MM.1S (cell line): ENCODE measurements around the gene MKLN1.

Source experiments
- DNase-seq: peaks from one replicate; pipeline ENCODE4 v3.0.0-alpha.2; 2015
- H2AFZ ChIP-seq: fragments of 300-600 bp; sonication (generic); 2 replicates; pipeline ENCODE4 v1.6.0; 2016; ENCODE audit warnings: antibody characterized with exemption, low read length
- H3F3A ChIP-seq: fragments of 300-600 bp; sonication (generic); 2 replicates; pipeline ENCODE4 v1.6.1; 2016; ENCODE audit warnings: mild to moderate bottlenecking, antibody characterized with exemption, low read length, moderate library complexity, mixed read lengths; ENCODE audit not compliant: insufficient read depth
- H3K27ac ChIP-seq: fragments of 300-600 bp; sonication (generic); 2 replicates; pipeline ENCODE4 v1.5.1; 2016; ENCODE audit warnings: mild to moderate bottlenecking, low read length
- H3K27me3 ChIP-seq: fragments of 300-600 bp; sonication (generic); replicated peaks from 2 replicates; pipeline ENCODE4 v1.6.0; 2016; ENCODE audit warnings: low read length; ENCODE audit not compliant: insufficient read depth
- H3K36me3 ChIP-seq: fragments of 300-600 bp; sonication (generic); replicated peaks from 2 replicates; pipeline ENCODE4 v1.6.1; 2016; ENCODE audit warnings: mild to moderate bottlenecking, low read length, mixed read lengths; ENCODE audit not compliant: insufficient read depth
- H3K4me1 ChIP-seq: fragments of 300-600 bp; sonication (generic); 2 replicates; pipeline ENCODE4 v1.6.1; 2016; ENCODE audit warnings: low read length, mixed read lengths
- H3K4me2 ChIP-seq: fragments of 300-600 bp; sonication (generic); 2 replicates; pipeline ENCODE4 v1.6.0; 2016; ENCODE audit warnings: low read depth, low read length
- H3K4me3 ChIP-seq: fragments of 300-600 bp; sonication (generic); 2 replicates; pipeline ENCODE4 v1.5.1; 2016; ENCODE audit warnings: low read length, mixed read lengths
- H3K79me2 ChIP-seq: fragments of 300-600 bp; sonication (generic); 2 replicates; pipeline ENCODE4 v1.6.1; 2016; ENCODE audit warnings: mixed run types, low read length, mixed read lengths
- H3K9ac ChIP-seq: fragments of 300-600 bp; sonication (generic); 2 replicates; pipeline ENCODE4 v1.6.1; 2016; ENCODE audit warnings: low read length, mixed read lengths
- H3K9me2 ChIP-seq: fragments of 300-600 bp; sonication (generic); replicated peaks from 2 replicates; pipeline ENCODE4 v1.6.1; 2016; ENCODE audit warnings: mild to moderate bottlenecking, low read length, mixed read lengths; ENCODE audit not compliant: insufficient read depth
- H3K9me3 ChIP-seq: fragments of 300-600 bp; sonication (generic); replicated peaks from 2 replicates; pipeline ENCODE4 v1.6.1; 2016; ENCODE audit warnings: mild to moderate bottlenecking, low read length, mixed read lengths; ENCODE audit not compliant: insufficient read depth
- H4K20me1 ChIP-seq: fragments of 300-600 bp; sonication (generic); 2 replicates; pipeline ENCODE4 v1.6.1; 2016; ENCODE audit warnings: mild to moderate bottlenecking, low read length, moderate library complexity, mixed read lengths; ENCODE audit not compliant: insufficient read depth
- EZH2 ChIP-seq: fragments of 300-600 bp; sonication (generic); optimal IDR thresholded peaks from 2 replicates; pipeline ENCODE3; 2017; ENCODE audit warnings: low read depth, mild to moderate bottlenecking, antibody characterized with exemption, low read length, mixed read lengths
- EZH2phosphoT487 ChIP-seq: fragments of 300-600 bp; sonication (generic); IDR thresholded peaks from 2 replicates; pipeline ENCODE4 v1.6.1; 2018; ENCODE audit warnings: antibody characterized with exemption, low read length
- TF ChIP-seq, protein P1 (sequence below): fragments of 300-600 bp; sonication (generic); IDR thresholded peaks from 2 replicates; pipeline ENCODE4 v1.5.1; 2016; ENCODE audit warnings: antibody characterized with exemption, low read length, mixed read lengths

The MKLN1 gene

DNA sequence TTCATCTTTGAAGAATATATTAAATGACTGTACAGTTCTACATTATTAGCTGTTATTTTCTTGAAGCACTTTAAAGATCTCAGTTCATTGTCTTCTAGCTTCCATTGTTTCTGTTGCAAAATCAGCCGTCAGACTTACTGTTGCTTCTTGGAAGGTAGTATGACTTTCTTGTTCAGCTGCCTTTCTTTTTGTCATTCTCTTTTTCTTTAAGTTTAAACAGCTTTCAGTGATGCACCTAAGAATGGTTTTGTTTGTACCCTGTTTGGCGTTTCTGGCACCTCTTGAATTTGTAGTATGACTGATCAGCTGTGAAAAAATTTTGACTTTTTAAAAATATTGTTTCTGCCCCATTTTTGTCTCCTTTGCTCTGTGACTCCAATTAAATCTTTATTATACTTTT lies 9.3 kb downstream of the MKLN1 start:
- H3F3A ChIP-seq, result no peaks in the 10 kb centered on the region
- no peaks in the 10 kb centered on the region for H3K4me1 ChIP-seq
- H3K27me3 ChIP-seq, result no peaks in the 10 kb centered on the region
- no peak overlapping the region for H3K27ac ChIP-seq
- no peak for DNase-seq
- no peaks in the 10 kb centered on the region for H3K9me3 ChIP-seq
- H2AFZ ChIP-seq, result no peak overlapping the region
- H3K4me2 ChIP-seq, result no peak overlapping the region
- TF ChIP-seq, protein P1, sequence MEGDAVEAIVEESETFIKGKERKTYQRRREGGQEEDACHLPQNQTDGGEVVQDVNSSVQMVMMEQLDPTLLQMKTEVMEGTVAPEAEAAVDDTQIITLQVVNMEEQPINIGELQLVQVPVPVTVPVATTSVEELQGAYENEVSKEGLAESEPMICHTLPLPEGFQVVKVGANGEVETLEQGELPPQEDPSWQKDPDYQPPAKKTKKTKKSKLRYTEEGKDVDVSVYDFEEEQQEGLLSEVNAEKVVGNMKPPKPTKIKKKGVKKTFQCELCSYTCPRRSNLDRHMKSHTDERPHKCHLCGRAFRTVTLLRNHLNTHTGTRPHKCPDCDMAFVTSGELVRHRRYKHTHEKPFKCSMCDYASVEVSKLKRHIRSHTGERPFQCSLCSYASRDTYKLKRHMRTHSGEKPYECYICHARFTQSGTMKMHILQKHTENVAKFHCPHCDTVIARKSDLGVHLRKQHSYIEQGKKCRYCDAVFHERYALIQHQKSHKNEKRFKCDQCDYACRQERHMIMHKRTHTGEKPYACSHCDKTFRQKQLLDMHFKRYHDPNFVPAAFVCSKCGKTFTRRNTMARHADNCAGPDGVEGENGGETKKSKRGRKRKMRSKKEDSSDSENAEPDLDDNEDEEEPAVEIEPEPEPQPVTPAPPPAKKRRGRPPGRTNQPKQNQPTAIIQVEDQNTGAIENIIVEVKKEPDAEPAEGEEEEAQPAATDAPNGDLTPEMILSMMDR, result no peak
- TF ChIP-seq EZH2phosphoT487 (no peak), EZH2 (no peak)
- H3K79me2 ChIP-seq, result peaks cover 95% of the 10 kb centered on the region
- H3K36me3 ChIP-seq, result no peaks in the 10 kb centered on the region
- H3K9me2 ChIP-seq, result no peaks in the 10 kb centered on the region
- no peak overlapping the region for H3K4me3 ChIP-seq
- no peak overlapping the region for H3K9ac ChIP-seq
- H4K20me1 ChIP-seq, result 0 out of 2 replicates have a peak, but pooled peaks cover 9% of the 10 kb centered on the region

DNA sequence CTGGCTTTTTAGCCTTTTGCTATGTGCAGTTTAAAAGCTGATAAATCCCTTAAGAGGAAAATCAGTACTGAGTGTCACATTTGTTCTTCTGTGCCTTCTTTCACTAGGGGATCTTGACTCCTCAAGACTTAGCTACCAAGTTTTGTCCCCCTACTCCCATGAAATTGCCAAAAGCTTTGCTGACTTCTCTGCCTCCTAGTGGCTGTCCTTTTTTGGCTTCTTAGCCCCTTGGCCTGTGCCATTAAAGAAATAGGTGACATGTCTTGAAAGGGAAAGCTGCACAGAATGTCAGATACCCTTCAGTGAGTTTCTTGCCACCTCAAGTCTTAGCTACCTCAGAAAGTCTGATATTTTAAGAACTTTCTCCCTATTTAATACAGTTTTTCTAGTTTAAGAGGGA lies 10.5 kb downstream of the MKLN1 start:
- TF ChIP-seq EZH2phosphoT487, result no peak
- TF ChIP-seq, protein P1, result peak; percentile 10; the same call in 1 of the 2 replicates
- Histone ChIP-seq H3K27me3 (no peaks in the 10 kb centered on the region), H4K20me1 (0 out of 2 replicates have a peak, but pooled peaks cover 10% of the 10 kb centered on the region), H3K36me3 (no peaks in the 10 kb centered on the region), H3K4me2 (no peak overlapping the region), H3K9me3 (no peaks in the 10 kb centered on the region), H3F3A (no peaks in the 10 kb centered on the region), H3K4me1 (no peaks in the 10 kb centered on the region), H2AFZ (no peak overlapping the region), H3K9me2 (no peaks in the 10 kb centered on the region), H3K79me2 (peaks cover 97% of the 10 kb centered on the region), H3K4me3 (no peak overlapping the region), H3K9ac (no peak overlapping the region), H3K27ac (no peak overlapping the region)
- no peak for DNase-seq

DNA sequence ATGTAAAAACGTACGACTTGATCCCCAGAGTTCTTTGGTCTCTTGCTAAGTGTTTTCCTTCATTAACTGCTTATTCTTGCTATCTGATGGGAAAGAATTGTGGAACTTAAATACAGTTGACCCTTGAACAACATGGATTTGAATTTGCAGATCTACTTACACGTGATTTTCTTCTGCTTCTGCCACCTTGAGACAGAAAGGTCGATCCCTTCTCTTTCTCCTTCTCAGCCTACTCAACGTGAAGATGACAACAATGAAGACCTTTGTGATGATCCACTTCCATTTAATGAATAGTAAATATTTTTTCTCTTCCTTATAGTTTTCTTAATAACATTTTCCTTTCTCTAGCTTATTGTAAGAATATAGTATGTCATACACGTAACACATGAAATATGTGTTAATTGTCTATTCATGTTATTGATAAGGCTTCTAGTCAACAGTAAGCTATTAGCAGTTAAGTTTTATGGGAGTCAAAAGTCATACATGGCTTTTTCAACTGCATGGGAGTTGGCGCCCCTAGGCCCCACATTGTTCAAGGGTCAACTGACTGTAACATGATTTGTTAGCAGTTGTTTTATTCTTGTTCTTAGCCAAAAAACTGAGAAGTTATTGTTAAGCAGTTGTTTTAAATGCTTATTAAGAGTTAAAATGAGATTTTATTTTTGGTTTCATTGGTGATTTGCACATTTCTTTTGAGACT lies 11.2 kb downstream of the MKLN1 start:
- Histone ChIP-seq H3F3A (no peaks in the 10 kb centered on the region), H3K4me2 (no peak overlapping the region), H3K36me3 (no peaks in the 10 kb centered on the region), H3K9ac (no peak overlapping the region), H3K79me2 (peaks cover 97% of the 10 kb centered on the region), H2AFZ (no peak overlapping the region), H3K27ac (no peak overlapping the region), H3K4me1 (no peaks in the 10 kb centered on the region), H3K4me3 (no peak overlapping the region), H3K9me3 (no peaks in the 10 kb centered on the region), H3K9me2 (no peaks in the 10 kb centered on the region), H3K27me3 (no peaks in the 10 kb centered on the region), H4K20me1 (0 out of 2 replicates have a peak, but pooled peaks cover 10% of the 10 kb centered on the region)
- no peak for DNase-seq
- TF ChIP-seq EZH2phosphoT487 (no peak), EZH2 (no peak)

DNA sequence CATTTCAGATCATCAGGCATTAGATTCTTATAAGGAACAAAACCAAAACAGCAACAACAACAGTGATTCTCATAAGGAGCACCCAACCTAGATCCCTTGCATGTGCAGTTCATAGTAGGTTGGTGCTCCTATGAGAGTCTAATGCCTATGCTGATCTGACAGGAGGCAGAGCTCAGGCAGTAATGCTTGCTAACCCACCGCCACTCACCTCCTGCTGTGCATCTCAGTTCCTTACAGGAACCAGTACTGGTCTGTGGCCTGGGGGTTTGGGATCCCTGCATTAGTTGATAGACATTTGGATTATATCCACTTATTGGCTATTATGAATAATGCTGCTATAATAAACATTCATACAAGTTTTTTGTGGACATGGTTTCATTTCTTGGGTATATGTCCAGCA lies 14.0 kb downstream of the MKLN1 start:
- no peak overlapping the region for H3K4me2 ChIP-seq
- TF ChIP-seq EZH2 (no peak), EZH2phosphoT487 (no peak)
- TF ChIP-seq, protein P1, result no peak
- H3K36me3 ChIP-seq, result no peaks in the 10 kb centered on the region
- H3K9me2 ChIP-seq, result no peaks in the 10 kb centered on the region
- H3K27ac ChIP-seq, result no peak overlapping the region
- no peaks in the 10 kb centered on the region for H3K4me1 ChIP-seq
- 0 out of 2 replicates have a peak, but pooled peaks cover 10% of the 10 kb centered on the region for H4K20me1 ChIP-seq
- H3K79me2 ChIP-seq, result peaks cover 95% of the 10 kb centered on the region
- H3F3A ChIP-seq, result no peaks in the 10 kb centered on the region
- H2AFZ ChIP-seq, result no peak overlapping the region
- no peaks in the 10 kb centered on the region for H3K27me3 ChIP-seq
- no peaks in the 10 kb centered on the region for H3K9me3 ChIP-seq
- DNase-seq, result no peak
- no peak overlapping the region for H3K4me3 ChIP-seq
- no peak overlapping the region for H3K9ac ChIP-seq
